Body of pancreas (tissue), 4 donors: ENCODE results near the gene GTPBP1.
A peak's percentile ranks its signal among the peaks of the same experiment; 100 is the strongest.

Source experiments
- CTCF ChIP-seq, 7 experiments: fragments of 450-650 bp in 4 of 7; fragments of 200-600 bp in 3 of 7; sonication (generic) in 3 of 7; IDR thresholded peaks; one replicate each; pipeline ENCODE4 v1.5.1; 2016 to 2019; ENCODE audit warnings: antibody characterized with exemption in 7 of 7
- POLR2A ChIP-seq, 3 donors: fragments of 450-650 bp; IDR thresholded peaks; one replicate each; pipeline ENCODE4 v1.6.1; 2016; ENCODE audit warnings: antibody characterized with exemption in 3 of 3, mild to moderate bottlenecking in 2 of 3

GRCh38 chr22:38733724-38734381 is 28.1 kb downstream of the GTPBP1 start:
- peak in 1 of 3 donors; percentile 39 for TF ChIP-seq POLR2A (IDR thresholded peaks at IDR 0.05)
- TF ChIP-seq CTCF (IDR thresholded peaks at IDR 0.05), result peak in 1 of 7 experiments; percentile 15
